Duodenal mucosa (tissue), 2 donors: ENCODE results near the gene CBFA2T2.
"Not testable (repeated sequence)": the region's sequence is repeated elsewhere in the genome, so short reads cannot be mapped to it uniquely, and the experiment has no call there.

Source experiments
- H3K27ac ChIP-seq: one replicate; pipeline ENCODE4 v1.7.0; 2013; ENCODE audit warnings: low read depth, low read length
- H3K27me3 ChIP-seq, 2 donors: one replicate each; pipeline ENCODE4 v1.7.0; 2013; ENCODE audit warnings: low read length in 2 of 2, control low read depth in 1 of 2; ENCODE audit not compliant: insufficient read depth in 2 of 2, control insufficient read depth in 1 of 2
- H3K36me3 ChIP-seq, 2 donors: one replicate each; pipeline ENCODE4 v1.7.0; 2013; ENCODE audit warnings: low read length in 2 of 2, control low read depth in 1 of 2; ENCODE audit not compliant: insufficient read depth in 2 of 2, control insufficient read depth in 1 of 2
- H3K4me1 ChIP-seq, 2 donors: one replicate each; pipeline ENCODE4 v1.7.0; 2013; ENCODE audit warnings: low read length in 2 of 2, control low read depth in 1 of 2; ENCODE audit not compliant: insufficient read depth in 2 of 2, control insufficient read depth in 1 of 2
- H3K4me3 ChIP-seq, 2 donors: one replicate each; pipeline ENCODE4 v1.7.0; 2013; ENCODE audit warnings: low read length in 2 of 2, low read depth in 1 of 2
- H3K9ac ChIP-seq, 2 donors: one replicate each; pipeline ENCODE4 v1.7.0; 2013; ENCODE audit warnings: low read length in 2 of 2, low read depth in 1 of 2
- H3K9me3 ChIP-seq, 2 donors: one replicate each; pipeline ENCODE4 v1.7.0; 2013; ENCODE audit warnings: low read length in 2 of 2, control low read depth in 1 of 2; ENCODE audit not compliant: control insufficient read depth in 1 of 2

Gene CBFA2T2

DNA sequence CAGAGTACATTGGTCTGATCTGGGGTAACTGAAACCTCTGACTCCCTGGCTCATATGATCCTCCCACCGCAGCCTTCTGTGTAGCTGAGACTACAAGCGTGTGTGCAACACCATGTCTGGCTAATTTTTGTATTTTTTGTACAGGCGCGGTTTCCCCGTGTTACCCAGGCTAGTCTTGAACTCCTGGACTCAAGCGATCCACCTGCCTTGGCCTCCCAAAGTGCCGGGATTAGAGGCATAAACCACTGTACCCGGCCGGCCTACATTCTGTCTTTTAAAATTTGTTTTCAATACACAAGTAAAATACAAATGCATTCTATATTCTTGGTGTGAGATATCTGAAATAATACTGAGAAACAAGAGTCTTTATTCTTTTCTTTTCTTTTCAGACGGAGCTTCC is 1.7 kb upstream of the CBFA2T2 start:
- H3K9me3 ChIP-seq, result no peaks in the 10 kb centered on the region
- no peak overlapping the region for H3K4me3 ChIP-seq
- no peaks in the 10 kb centered on the region for H3K36me3 ChIP-seq
- H3K27ac ChIP-seq, result no peak overlapping the region
- H3K4me1 ChIP-seq, result peaks cover 4% of the 10 kb centered on the region in 2 donors
- no peaks in the 10 kb centered on the region for H3K27me3 ChIP-seq
- no peak overlapping the region for H3K9ac ChIP-seq

DNA sequence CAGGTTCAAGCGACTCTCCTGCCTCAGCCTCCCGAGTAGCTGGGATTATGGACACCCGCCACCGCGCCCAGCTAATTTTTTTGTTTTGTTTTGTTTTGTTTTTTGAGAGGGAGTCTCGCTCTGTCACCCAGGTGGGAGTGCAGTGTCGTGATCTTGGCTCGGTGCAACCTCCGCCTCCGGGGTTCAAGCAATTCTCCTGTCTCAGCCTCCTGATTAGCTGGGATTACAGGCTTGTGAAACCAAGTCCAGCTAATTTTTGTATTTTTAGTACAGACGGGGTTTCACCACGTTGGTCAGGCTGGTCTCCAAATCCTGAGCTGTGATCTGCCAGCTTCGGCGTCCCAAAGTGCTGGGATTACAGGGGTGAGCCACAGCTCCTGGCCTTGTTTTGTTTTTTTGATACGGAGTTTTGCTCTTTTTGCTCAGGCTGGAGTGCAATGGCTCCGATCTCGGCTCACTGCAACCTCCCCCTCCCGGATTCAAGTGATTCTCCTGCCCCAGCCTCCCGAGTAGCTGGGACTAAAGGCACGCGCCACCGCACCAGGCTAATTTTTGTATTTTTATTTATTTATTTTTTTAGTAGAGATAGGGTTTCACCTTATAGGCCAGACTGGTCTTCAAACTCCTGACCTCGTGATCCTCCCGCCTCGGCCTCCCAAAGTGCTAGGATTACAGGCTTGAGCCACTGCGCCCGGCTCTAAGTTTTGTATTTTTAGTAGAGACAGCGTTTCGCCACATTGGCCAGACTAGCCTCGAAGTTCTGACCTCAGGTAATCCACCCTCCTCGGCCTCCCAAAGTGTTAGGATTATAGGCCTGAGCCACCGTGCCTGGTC is 1.0 kb upstream of the CBFA2T2 start:
- not testable (repeated sequence) for H3K9ac ChIP-seq, H3K27me3 ChIP-seq, H3K9me3 ChIP-seq, H3K4me1 ChIP-seq, H3K4me3 ChIP-seq, H3K36me3 ChIP-seq, H3K27ac ChIP-seq

DNA sequence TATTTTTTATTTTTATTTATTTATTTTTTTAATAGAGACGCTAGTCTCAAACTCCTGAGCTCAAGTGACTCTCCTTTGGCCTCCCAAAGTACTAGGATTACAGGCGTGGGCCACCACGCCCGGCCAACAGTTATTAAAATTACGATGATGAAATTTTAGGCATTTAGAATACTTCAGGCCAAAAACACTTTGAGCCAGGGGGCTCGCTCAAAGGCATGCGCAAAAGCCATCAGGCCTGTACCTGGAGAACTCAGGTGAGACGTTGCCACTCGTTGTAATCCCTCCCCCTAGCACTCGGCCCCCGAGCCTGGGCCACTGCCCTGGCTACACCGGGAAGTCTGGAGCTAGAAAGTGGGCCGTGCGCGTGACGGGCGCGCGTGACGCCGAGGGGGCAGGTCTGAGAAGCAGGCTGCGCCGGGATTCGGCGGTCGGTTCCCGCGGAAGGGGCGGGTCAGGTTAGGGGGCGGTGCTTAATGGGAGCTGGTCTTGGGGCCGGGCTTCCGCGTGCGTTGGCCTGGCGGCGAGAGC is 337 bp upstream of the CBFA2T2 start:
- Histone ChIP-seq H3K27me3 (no peaks in the 10 kb centered on the region), H3K4me3 (peak overlapping the region; percentile 70), H3K9ac (peak overlapping the region; percentile 81 to 83), H3K9me3 (no peaks in the 10 kb centered on the region), H3K4me1 (peaks cover 4% of the 10 kb centered on the region in 2 donors), H3K27ac (peak overlapping the region; percentile 90), H3K36me3 (no peaks in the 10 kb centered on the region)

DNA sequence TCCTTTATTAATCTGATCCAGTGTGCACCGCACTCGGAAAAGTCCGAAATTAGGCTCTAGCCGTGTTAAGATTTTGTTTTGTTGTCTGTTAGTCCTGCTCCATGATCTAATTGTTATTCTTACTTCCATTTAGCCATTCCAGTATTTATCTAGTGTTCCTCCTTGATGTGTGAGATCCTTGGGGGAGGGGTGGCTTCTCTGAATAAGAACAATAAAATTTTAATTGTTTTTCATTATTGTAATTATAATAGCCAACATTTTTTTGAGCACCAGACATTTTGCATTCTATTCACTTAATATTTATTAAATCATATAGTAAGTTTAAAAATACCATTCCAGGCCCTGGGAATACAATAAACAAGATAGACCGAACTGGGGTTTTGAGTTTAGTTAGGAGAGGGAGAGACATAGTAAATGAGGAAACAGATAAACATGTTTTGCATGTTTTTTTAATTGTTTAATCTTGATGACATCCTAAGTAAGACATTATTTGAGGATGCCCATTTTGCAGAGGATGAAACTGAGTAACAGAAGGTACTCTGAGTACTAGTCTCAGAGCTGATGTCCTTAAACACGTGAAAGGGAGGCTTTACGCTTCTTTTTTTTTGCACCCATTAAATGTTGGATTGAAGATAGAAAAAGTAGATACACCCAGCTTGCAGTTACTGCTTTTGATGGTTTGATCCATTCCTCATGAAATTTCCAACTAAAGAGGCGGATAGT is 1.2 kb downstream of the CBFA2T2 start:
- H3K9ac ChIP-seq, result peak overlapping the region; percentile 85 to 96
- peaks cover 4 to 8% of the 10 kb centered on the region in 2 donors for H3K4me1 ChIP-seq
- no peaks in the 10 kb centered on the region for H3K27me3 ChIP-seq
- H3K36me3 ChIP-seq, result no peaks in the 10 kb centered on the region
- no peaks in the 10 kb centered on the region for H3K9me3 ChIP-seq
- peak overlapping the region; percentile 94 to 95 for H3K4me3 ChIP-seq
- no peak overlapping the region for H3K27ac ChIP-seq

DNA sequence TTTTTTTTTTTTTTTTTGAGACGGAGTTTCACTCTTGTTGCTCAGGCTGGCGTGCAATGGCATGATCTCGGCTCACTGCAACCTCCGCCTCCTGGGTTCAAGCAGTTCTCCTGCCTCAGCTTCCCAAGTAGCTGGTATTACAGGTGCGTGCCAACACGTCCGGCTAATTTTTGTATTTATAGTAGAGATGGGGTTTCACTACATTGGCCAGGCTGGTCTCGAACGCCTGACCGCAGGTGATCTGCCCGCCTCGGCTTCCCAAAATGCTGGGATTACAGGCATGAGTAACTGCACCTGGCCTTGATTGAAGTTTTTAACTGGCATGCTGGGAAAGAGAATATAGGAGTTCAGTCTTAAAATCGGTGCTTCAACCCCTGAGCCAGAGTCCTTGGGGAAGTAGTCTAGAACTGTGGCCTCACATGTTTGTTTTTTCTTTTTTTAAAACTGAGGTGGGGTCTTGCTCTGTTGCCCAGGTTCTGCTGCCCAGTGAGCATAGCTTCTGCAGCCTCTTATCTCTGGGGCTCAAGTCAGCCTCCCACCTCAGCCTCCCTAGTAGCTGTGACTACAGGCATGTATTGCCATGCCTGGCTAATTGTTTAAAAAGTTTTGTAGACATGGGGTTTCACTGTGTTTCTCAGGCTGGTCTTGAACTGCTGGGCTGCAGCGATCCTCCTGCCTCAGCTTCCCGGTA is 3.3 kb downstream of the CBFA2T2 start:
- Histone ChIP-seq H3K27ac (no peak overlapping the region), H3K9me3 (no peaks in the 10 kb centered on the region), H3K27me3 (no peaks in the 10 kb centered on the region), H3K36me3 (no peaks in the 10 kb centered on the region), H3K4me1 (peaks cover 4 to 16% of the 10 kb centered on the region in 2 donors), H3K9ac (no peak overlapping the region), H3K4me3 (no peak overlapping the region)

DNA sequence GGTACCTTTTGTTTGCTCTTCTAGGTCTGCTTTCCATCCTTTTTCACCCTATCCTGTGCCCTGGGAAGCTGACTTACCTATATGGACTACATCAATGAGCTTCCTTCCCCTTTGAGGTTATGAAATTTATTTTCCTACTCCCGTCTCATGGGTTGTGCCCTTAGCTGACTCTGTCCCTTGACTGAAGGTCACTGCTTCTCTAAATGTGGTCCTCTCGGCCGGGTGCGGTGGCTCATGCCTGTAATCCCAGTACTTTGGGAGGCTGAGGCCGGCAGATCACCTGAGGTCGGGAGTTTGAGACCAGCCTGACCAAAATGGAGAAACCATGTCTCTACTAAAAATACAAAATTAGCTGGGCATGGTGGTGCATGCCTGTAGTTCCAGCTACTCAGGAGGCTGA is 6.9 kb downstream of the CBFA2T2 start:
- not testable (repeated sequence) for H3K36me3 ChIP-seq, H3K9me3 ChIP-seq, H3K4me3 ChIP-seq, H3K27ac ChIP-seq, H3K27me3 ChIP-seq, H3K9ac ChIP-seq
- peaks cover 0 to 12% of the 10 kb centered on the region in 2 donors for H3K4me1 ChIP-seq

DNA sequence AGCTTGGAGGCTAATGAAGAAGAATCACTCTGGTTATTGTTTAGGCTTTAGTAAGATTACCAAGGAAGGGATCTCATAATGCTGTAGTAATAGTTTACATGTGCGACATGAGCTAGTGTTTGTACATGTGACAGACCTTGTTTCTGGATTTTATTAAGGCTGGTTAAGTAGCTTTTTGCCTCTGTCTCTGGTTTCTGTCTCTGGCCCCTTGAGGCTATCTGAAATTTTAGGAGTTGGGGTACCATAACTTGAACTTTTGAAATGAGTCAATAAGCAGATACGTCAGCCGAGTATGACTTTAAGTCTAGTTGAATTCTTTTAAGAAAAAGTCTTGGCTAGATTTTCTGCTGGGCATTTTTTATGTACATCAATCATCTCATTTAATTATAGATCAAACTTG is 9.5 kb downstream of the CBFA2T2 start:
- H3K27me3 ChIP-seq, result no peaks in the 10 kb centered on the region
- H3K9me3 ChIP-seq, result no peaks in the 10 kb centered on the region
- no peak overlapping the region for H3K27ac ChIP-seq
- peaks cover 0 to 12% of the 10 kb centered on the region in 2 donors for H3K4me1 ChIP-seq
- H3K36me3 ChIP-seq, result no peaks in the 10 kb centered on the region
- no peak overlapping the region for H3K4me3 ChIP-seq
- H3K9ac ChIP-seq, result no peak overlapping the region

DNA sequence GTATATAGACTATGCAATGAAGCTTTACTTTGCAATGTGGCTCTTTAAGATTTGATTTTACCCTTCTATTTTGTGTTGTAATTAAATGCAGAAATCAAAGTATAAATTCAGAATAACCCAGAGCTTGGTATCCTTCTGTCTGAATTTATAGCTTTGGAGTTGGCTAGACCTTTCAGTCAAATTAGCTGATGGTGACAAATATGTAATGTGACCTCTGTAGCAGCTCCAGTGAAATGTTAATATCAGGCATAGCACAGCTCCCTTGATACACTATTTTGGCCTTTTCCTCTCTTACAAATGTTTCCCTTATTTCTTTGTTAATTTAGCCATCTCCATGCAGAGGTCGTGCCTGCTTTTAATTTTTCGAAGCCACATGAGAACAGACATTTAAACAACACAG is 11.1 kb downstream of the CBFA2T2 start:
- H3K27me3 ChIP-seq, result no peaks in the 10 kb centered on the region
- no peak overlapping the region for H3K9ac ChIP-seq
- H3K9me3 ChIP-seq, result no peaks in the 10 kb centered on the region
- no peak overlapping the region for H3K27ac ChIP-seq
- H3K36me3 ChIP-seq, result no peaks in the 10 kb centered on the region
- H3K4me1 ChIP-seq, result peaks cover 0 to 8% of the 10 kb centered on the region in 2 donors
- H3K4me3 ChIP-seq, result no peak overlapping the region

DNA sequence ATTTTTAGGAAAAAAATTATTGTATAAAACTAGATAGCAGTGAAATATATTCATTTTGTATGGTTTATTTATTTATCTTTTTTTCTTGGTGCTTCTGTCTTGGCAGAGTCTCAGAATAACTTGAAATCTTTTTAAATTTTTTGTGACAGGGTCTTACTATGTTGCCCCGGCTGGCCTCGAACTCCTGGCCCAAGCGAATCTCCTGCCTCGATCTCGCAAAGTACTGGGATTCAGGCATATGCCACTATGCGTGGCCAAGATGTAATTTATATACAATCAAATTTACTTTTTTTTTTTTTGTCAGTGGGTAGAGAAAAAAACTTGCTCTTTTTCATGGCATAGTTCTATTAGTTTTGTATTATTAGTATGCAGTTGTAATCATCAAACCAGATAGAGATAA is 13.7 kb downstream of the CBFA2T2 start:
- Histone ChIP-seq H3K4me1 (no peaks in the 10 kb centered on the region), H3K27me3 (no peaks in the 10 kb centered on the region), H3K27ac (no peak overlapping the region), H3K9ac (no peak overlapping the region), H3K9me3 (no peaks in the 10 kb centered on the region), H3K4me3 (no peak overlapping the region), H3K36me3 (no peaks in the 10 kb centered on the region)

DNA sequence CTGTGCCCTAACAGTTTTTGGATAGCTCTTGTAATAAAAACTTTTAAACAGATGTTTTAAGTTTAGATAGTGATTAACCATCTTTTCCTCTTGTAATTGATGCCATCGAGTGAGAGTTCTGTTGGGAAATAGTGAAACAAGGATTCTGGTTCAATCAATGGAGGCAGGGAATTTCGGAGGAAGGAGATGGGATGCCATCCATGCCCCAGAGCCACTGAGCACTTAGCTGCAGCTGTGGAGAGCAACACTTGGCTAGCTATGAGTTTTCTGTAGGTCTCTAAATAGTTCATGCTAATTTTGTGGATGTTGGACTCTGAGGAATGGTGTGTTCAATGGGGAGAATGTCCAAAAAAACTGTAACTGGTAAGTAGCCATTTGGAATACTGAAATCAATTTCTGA is 16.7 kb downstream of the CBFA2T2 start:
- H3K36me3 ChIP-seq, result no peaks in the 10 kb centered on the region
- no peak overlapping the region for H3K9ac ChIP-seq
- no peak overlapping the region for H3K4me3 ChIP-seq
- H3K9me3 ChIP-seq, result no peaks in the 10 kb centered on the region
- H3K27me3 ChIP-seq, result no peaks in the 10 kb centered on the region
- no peak overlapping the region for H3K27ac ChIP-seq
- H3K4me1 ChIP-seq, result no peaks in the 10 kb centered on the region
